Type B pancreatic cell (in vitro differentiated cells): ENCODE results near the gene SCUBE2. TPM values are rescaled to one million over a fixed set of nuclear protein-coding genes. Genes with fewer than 3 reads are reported as not detected.
A peak's percentile ranks its signal among the peaks of the same experiment; 100 is the strongest.

Experiments used
- DNase-seq: peaks from one replicate; pipeline ENCODE4 v3.0.0; 2021; ENCODE audit warnings: mixed read lengths; ENCODE audit not compliant: unreplicated experiment; ENCODE audit errors: extremely low spot score
- H3K27ac Mint-ChIP-seq: 2 replicates; pipeline ENCODE4 v1.8.0; 2021; ENCODE audit warnings: mild to moderate bottlenecking, mixed read lengths
- H3K27me3 Mint-ChIP-seq: 2 replicates; pipeline ENCODE4 v1.8.0; 2021; ENCODE audit warnings: mixed read lengths
- H3K36me3 Mint-ChIP-seq: 2 replicates; pipeline ENCODE4 v1.8.0; 2021; ENCODE audit warnings: mixed read lengths
- H3K4me1 Mint-ChIP-seq: one replicate; pipeline ENCODE4 v1.8.0; 2021; ENCODE audit warnings: mixed read lengths; ENCODE audit not compliant: unreplicated experiment
- H3K4me3 Mint-ChIP-seq: 2 replicates; pipeline ENCODE4 v1.8.0; 2021; ENCODE audit warnings: mild to moderate bottlenecking, mixed read lengths
- H3K9me3 Mint-ChIP-seq: 2 replicates; pipeline ENCODE4 v1.8.0; 2021; ENCODE audit warnings: mixed read lengths
- CTCF ChIP-seq: fragments of 200-600 bp; sonication (generic); conservative IDR thresholded peaks from 2 replicates; pipeline ENCODE4 v1.5.0; 2021; ENCODE audit warnings: antibody characterized with exemption, mild to moderate bottlenecking
- long read RNA-seq: library from polyadenylated mRNA; unstranded; transcript quantifications from one replicate; pipeline ENCODE4 v2.0.0, GENCODE V29; 2020
- total RNA-seq: library from RNA; stranded (reverse); gene quantifications from 2 replicates; pipeline ENCODE4 v1.2.1, GENCODE V29; 2021; ENCODE audit warnings: low replicate concordance

The SCUBE2 gene
- total RNA-seq: 7.9 and 12.7 TPM in 2 replicates
- long read RNA-seq, partial matches to known transcripts: 4 of 9 reads
- long read RNA-seq, other reads (novel, unspliced or antisense): 5 of 9 reads

GRCh38 chr11:9091044-9091922 is at the start of gene SCUBE2:
SCUBE2 (minus strand) TSS chr11:9091599; CDS start chr11:9091528, 71 bp downstream.
- Mint-ChIP-seq H3K36me3 (no peaks in the 10 kb centered on the region), H3K9me3 (peaks cover 3% of the 10 kb centered on the region), H3K27ac (peak within 1 kb of the TSS; percentile 48), H3K4me3 (peak within 1 kb of the TSS; percentile 85), H3K27me3 (peaks cover 70% of the 10 kb centered on the region), H3K4me1 (peaks cover 10% of the 10 kb centered on the region)
- no peak for DNase-seq
- TF ChIP-seq CTCF: no peak

- peaks cover 31% of the 10 kb centered on the region for H3K36me3 Mint-ChIP-seq
Measured at GRCh38 chr11:9141186-9141585, 49.8 kb upstream of the SCUBE2 start.

GRCh38 chr11:9139628-9140357 is 48.4 kb upstream of the SCUBE2 start:
- peaks cover 30% of the 10 kb centered on the region for H3K36me3 Mint-ChIP-seq
- DNase-seq: no peak
- TF ChIP-seq CTCF: no peak
- peaks cover 5% of the 10 kb centered on the region for H3K4me1 Mint-ChIP-seq
- H3K27ac Mint-ChIP-seq: no peak overlapping the region
- no peaks in the 10 kb centered on the region for H3K27me3 Mint-ChIP-seq
- no peaks in the 10 kb centered on the region for H3K9me3 Mint-ChIP-seq
- no peak overlapping the region for H3K4me3 Mint-ChIP-seq

More at GRCh38 chr11:9141186-9141585, 49.8 kb upstream of the SCUBE2 start:
- H3K4me3 Mint-ChIP-seq: no peak overlapping the region
- DNase-seq: no peak
- peaks cover 5% of the 10 kb centered on the region for H3K4me1 Mint-ChIP-seq
- no peak overlapping the region for H3K27ac Mint-ChIP-seq
- no peak for TF ChIP-seq CTCF
- H3K9me3 Mint-ChIP-seq: no peaks in the 10 kb centered on the region
- no peaks in the 10 kb centered on the region for H3K27me3 Mint-ChIP-seq

GRCh38 chr11:9138612-9139579 is 47.5 kb upstream of the SCUBE2 start:
- H3K4me1 Mint-ChIP-seq: peaks cover 5% of the 10 kb centered on the region
- H3K27me3 Mint-ChIP-seq: no peaks in the 10 kb centered on the region
- no peak for TF ChIP-seq CTCF
- H3K36me3 Mint-ChIP-seq: peaks cover 36% of the 10 kb centered on the region
- no peak overlapping the region for H3K4me3 Mint-ChIP-seq
- no peak for DNase-seq
- no peaks in the 10 kb centered on the region for H3K9me3 Mint-ChIP-seq
- no peak overlapping the region for H3K27ac Mint-ChIP-seq

GRCh38 chr11:9138133-9138453 is 46.7 kb upstream of the SCUBE2 start:
- no peak for DNase-seq

More at GRCh38 chr11:9138133-9138453, 46.7 kb upstream of the SCUBE2 start:
- H3K27me3 Mint-ChIP-seq: no peaks in the 10 kb centered on the region
- H3K36me3 Mint-ChIP-seq: peaks cover 35% of the 10 kb centered on the region
- H3K4me1 Mint-ChIP-seq: peaks cover 5% of the 10 kb centered on the region
- peak; percentile 28 for TF ChIP-seq CTCF
- H3K4me3 Mint-ChIP-seq: no peak overlapping the region
- peak overlapping the region; percentile 22 for H3K27ac Mint-ChIP-seq
- no peaks in the 10 kb centered on the region for H3K9me3 Mint-ChIP-seq
